Trophoblast cell (in vitro differentiated cells and primary cell): ENCODE data around the gene PTK6.
A peak's percentile ranks its signal among the peaks of the same experiment; 100 is the strongest.

ENCODE experiments used
- DNase-seq, 2 donors: peaks; one replicate each; pipeline ENCODE4 v3.0.0-alpha.2; 2016
- H2AFZ ChIP-seq: 2 replicates; pipeline ENCODE4 v1.6.1; 2013; ENCODE audit warnings: low read length, moderate library complexity, mild to moderate bottlenecking; ENCODE audit not compliant: insufficient read depth, poor library complexity
- H2AK5ac ChIP-seq: 2 replicates; pipeline ENCODE4 v1.6.1; 2013; ENCODE audit warnings: mild to moderate bottlenecking, low read length
- H2BK120ac ChIP-seq: 2 replicates; pipeline ENCODE4 v1.6.1; 2013; ENCODE audit warnings: low read length, mild to moderate bottlenecking, moderate library complexity; ENCODE audit not compliant: insufficient read depth, poor library complexity
- H2BK12ac ChIP-seq: 2 replicates; pipeline ENCODE4 v1.6.1; 2013; ENCODE audit warnings: mild to moderate bottlenecking, low read length, moderate library complexity
- H2BK5ac ChIP-seq: 2 replicates; pipeline ENCODE4 v1.6.1; 2013; ENCODE audit warnings: low read length, low read depth, moderate library complexity, mild to moderate bottlenecking; ENCODE audit not compliant: poor library complexity
- H3K14ac ChIP-seq: 2 replicates; pipeline ENCODE4 v1.6.1; 2013; ENCODE audit warnings: mild to moderate bottlenecking, low read length
- H3K18ac ChIP-seq: 2 replicates; pipeline ENCODE4 v1.6.1; 2013; ENCODE audit warnings: mild to moderate bottlenecking, low read length
- H3K23ac ChIP-seq: 2 replicates; pipeline ENCODE4 v1.6.1; 2013; ENCODE audit warnings: low read length
- H3K27ac ChIP-seq: 2 replicates; pipeline ENCODE4 v1.5.1; 2013; ENCODE audit warnings: low read depth, mild to moderate bottlenecking, inconsistent platforms, low read length, moderate library complexity
- H3K27me3 ChIP-seq: 2 replicates; pipeline ENCODE4 v1.6.1; 2013; ENCODE audit warnings: inconsistent platforms, mild to moderate bottlenecking, low read length, moderate library complexity; ENCODE audit not compliant: insufficient read depth
- H3K36me3 ChIP-seq, 2 experiments: 1 replicate in 1 of 2; 2 replicates in 1 of 2; pipeline ENCODE4 v1.6.1; 2013; ENCODE audit warnings: low read length in 2 of 2, mild to moderate bottlenecking in 2 of 2, moderate library complexity in 1 of 2; ENCODE audit not compliant: insufficient read depth in 2 of 2, control insufficient read depth in 1 of 2
- H3K4ac ChIP-seq: 2 replicates; pipeline ENCODE4 v1.6.1; 2013; ENCODE audit warnings: low read depth, mild to moderate bottlenecking, low read length, moderate library complexity
- H3K4me1 ChIP-seq, 2 experiments: 1 replicate in 1 of 2; 2 replicates in 1 of 2; pipeline ENCODE4 v1.6.1; 2013; ENCODE audit warnings: low read length in 2 of 2, mild to moderate bottlenecking in 2 of 2, moderate library complexity in 1 of 2; ENCODE audit not compliant: insufficient read depth in 2 of 2, control insufficient read depth in 1 of 2
- H3K4me2 ChIP-seq: 2 replicates; pipeline ENCODE4 v1.6.1; 2013; ENCODE audit warnings: inconsistent platforms, mild to moderate bottlenecking, low read length, moderate library complexity
- H3K4me3 ChIP-seq: 2 replicates; pipeline ENCODE4 v1.5.1; 2013; ENCODE audit warnings: mild to moderate bottlenecking, low read depth, low read length, inconsistent platforms
- H3K79me1 ChIP-seq: one replicate; pipeline ENCODE4 v1.6.1; 2013; ENCODE audit warnings: low read length
- H3K79me2 ChIP-seq: 2 replicates; pipeline ENCODE4 v1.6.1; 2013; ENCODE audit warnings: low read length, mild to moderate bottlenecking; ENCODE audit not compliant: control insufficient read depth, insufficient read depth, poor library complexity
- H3K9ac ChIP-seq: 2 replicates; pipeline ENCODE4 v1.6.1; 2013; ENCODE audit warnings: mild to moderate bottlenecking, low read length
- H3K9me3 ChIP-seq: 2 replicates; pipeline ENCODE4 v1.6.1; 2013; ENCODE audit warnings: low read depth, mild to moderate bottlenecking, control low read depth, inconsistent platforms, low read length; ENCODE audit not compliant: insufficient read depth
- H4K12ac ChIP-seq: 2 replicates; pipeline ENCODE4 v1.6.1; 2013; ENCODE audit warnings: low read depth, mild to moderate bottlenecking, low read length, moderate library complexity
- H4K8ac ChIP-seq: 2 replicates; pipeline ENCODE4 v1.6.1; 2013; ENCODE audit warnings: low read depth, mild to moderate bottlenecking, low read length, moderate library complexity
- H4K91ac ChIP-seq: one replicate; pipeline ENCODE4 v1.6.1; 2013; ENCODE audit warnings: low read depth, mild to moderate bottlenecking, low read length, moderate library complexity
- WGBS: extraction: QIAGEN DNeasy Blood & Tissue Kit; methylation state at CpG from one replicate; pipeline ENCODE4 v1.1.7; 2013; ENCODE audit warnings: missing lambda C conversion rate; ENCODE audit not compliant: insufficient read length, insufficient coverage; ENCODE audit errors: extremely low coverage; 5-methylcytosine and 5-hydroxymethylcytosine counted together

The PTK6 gene

GRCh38 chr20:63497138-63497945 lies 39.8 kb downstream of the PTK6 start:
- H3K4me1 ChIP-seq: peaks cover 8 to 9% of the 10 kb centered on the region in 2 experiments
- no peaks in the 10 kb centered on the region for H3K27me3 ChIP-seq
- H4K12ac ChIP-seq: no peak overlapping the region
- H3K27ac ChIP-seq: no peak overlapping the region
- H3K4me3 ChIP-seq: no peak overlapping the region
- no peak overlapping the region for H3K18ac ChIP-seq
- H3K79me1 ChIP-seq: no peaks in the 10 kb centered on the region
- no peak overlapping the region for H2BK5ac ChIP-seq
- no peak overlapping the region for H2BK12ac ChIP-seq
- no peaks in the 10 kb centered on the region for H3K79me2 ChIP-seq
- no peak overlapping the region for H3K9ac ChIP-seq
- no peak overlapping the region for H2AK5ac ChIP-seq
- H2BK120ac ChIP-seq: no peak overlapping the region
- H3K14ac ChIP-seq: no peak overlapping the region
- H4K8ac ChIP-seq: no peak overlapping the region
- no peak overlapping the region for H2AFZ ChIP-seq
- no peak for DNase-seq
- no CpG with 5 or more reads among the region's 20 CpGs for WGBS
- no peak overlapping the region for H4K91ac ChIP-seq
- H3K23ac ChIP-seq: no peak overlapping the region
- peaks cover 4% of the 10 kb centered on the region for H3K9me3 ChIP-seq
- no peak overlapping the region for H3K4ac ChIP-seq
- H3K36me3 ChIP-seq: peaks cover 0 to 10% of the 10 kb centered on the region in 2 experiments
- H3K4me2 ChIP-seq: peak overlapping the region; percentile 41

- H3K4me1 ChIP-seq: peaks cover 8 to 9% of the 10 kb centered on the region in 2 experiments
- no peak overlapping the region for H3K14ac ChIP-seq
- H3K79me2 ChIP-seq: no peaks in the 10 kb centered on the region
- no peak overlapping the region for H2AFZ ChIP-seq
- no peak overlapping the region for H3K4me2 ChIP-seq
- H2BK5ac ChIP-seq: no peak overlapping the region
- no peak overlapping the region for H4K91ac ChIP-seq
- H2BK12ac ChIP-seq: no peak overlapping the region
- no peak for DNase-seq
- H4K8ac ChIP-seq: no peak overlapping the region
- no peak overlapping the region for H2BK120ac ChIP-seq
- H3K9ac ChIP-seq: no peak overlapping the region
- H3K36me3 ChIP-seq: peaks cover 0 to 15% of the 10 kb centered on the region in 2 experiments
- H3K27ac ChIP-seq: no peak overlapping the region
- no peaks in the 10 kb centered on the region for H3K79me1 ChIP-seq
- no peaks in the 10 kb centered on the region for H3K27me3 ChIP-seq
- H3K9me3 ChIP-seq: peaks cover 7% of the 10 kb centered on the region
- no peak overlapping the region for H3K23ac ChIP-seq
- H2AK5ac ChIP-seq: no peak overlapping the region
- no peak overlapping the region for H3K4ac ChIP-seq
- no peak overlapping the region for H3K4me3 ChIP-seq
- no peak overlapping the region for H4K12ac ChIP-seq
- no CpG with 5 or more reads among the region's 16 CpGs for WGBS
- H3K18ac ChIP-seq: no peak overlapping the region
Measured at GRCh38 chr20:63496596-63497120, 40.5 kb downstream of the PTK6 start.

DNA sequence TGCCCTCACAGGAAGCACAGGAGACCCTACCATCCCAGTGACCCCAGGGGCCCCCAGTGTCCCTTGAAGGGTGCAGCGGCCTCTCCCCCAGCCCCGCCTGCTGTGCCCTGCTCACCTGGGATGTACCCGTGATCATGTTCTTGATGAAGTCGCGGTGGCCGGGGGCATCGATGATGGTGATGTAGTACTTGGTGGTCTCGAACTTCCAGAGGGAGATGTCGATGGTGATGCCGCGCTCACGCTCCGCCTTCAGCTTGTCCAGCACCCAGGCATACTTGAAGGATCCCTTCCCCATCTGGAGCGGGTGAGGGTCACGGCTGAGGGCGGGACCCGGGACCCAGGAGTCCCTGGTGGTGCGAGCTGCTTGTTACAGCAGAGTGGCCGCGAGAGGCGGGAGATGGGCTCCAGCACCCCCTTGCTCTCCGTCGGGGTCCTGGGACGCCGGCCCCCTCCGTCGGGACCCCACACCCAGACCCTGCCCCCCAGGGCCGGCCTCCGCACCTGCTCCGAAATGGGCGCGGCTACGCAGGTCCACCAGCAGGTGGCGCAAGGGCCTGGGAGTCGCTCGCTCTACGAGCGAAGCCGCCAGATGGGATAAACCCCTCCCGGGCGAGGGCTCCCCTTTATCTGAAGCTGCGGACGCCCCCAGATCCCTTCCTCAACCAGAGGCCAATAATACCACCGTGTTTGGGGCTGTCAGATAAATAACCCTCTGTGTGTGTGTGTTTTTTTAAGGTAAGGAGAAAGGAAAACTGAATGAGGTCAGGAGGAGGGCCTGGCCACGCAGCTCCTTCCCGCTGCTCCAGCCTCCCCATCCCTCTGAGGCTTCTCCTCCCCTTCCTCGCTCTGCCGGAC lies 41.2 kb downstream of the PTK6 start:
- H2AK5ac ChIP-seq: no peak overlapping the region
- WGBS: no CpG with 5 or more reads among the region's 48 CpGs
- H3K36me3 ChIP-seq: peaks cover 0 to 20% of the 10 kb centered on the region in 2 experiments
- H3K4me3 ChIP-seq: no peak overlapping the region
- no peaks in the 10 kb centered on the region for H3K27me3 ChIP-seq
- DNase-seq: peak in 1 of 2 donors; percentile 51
- no peak overlapping the region for H4K91ac ChIP-seq
- no peak overlapping the region for H2AFZ ChIP-seq
- H2BK5ac ChIP-seq: no peak overlapping the region
- H4K12ac ChIP-seq: no peak overlapping the region
- no peaks in the 10 kb centered on the region for H3K79me1 ChIP-seq
- H3K14ac ChIP-seq: no peak overlapping the region
- H2BK120ac ChIP-seq: no peak overlapping the region
- peaks cover 8 to 9% of the 10 kb centered on the region in 2 experiments for H3K4me1 ChIP-seq
- H3K27ac ChIP-seq: no peak overlapping the region
- H3K4me2 ChIP-seq: no peak overlapping the region
- H3K79me2 ChIP-seq: no peaks in the 10 kb centered on the region
- no peak overlapping the region for H3K4ac ChIP-seq
- no peak overlapping the region for H3K23ac ChIP-seq
- H3K9me3 ChIP-seq: peaks cover 7% of the 10 kb centered on the region
- H2BK12ac ChIP-seq: no peak overlapping the region
- H3K18ac ChIP-seq: no peak overlapping the region
- H4K8ac ChIP-seq: no peak overlapping the region
- H3K9ac ChIP-seq: no peak overlapping the region

GRCh38 chr20:63495167-63495720 lies 41.9 kb downstream of the PTK6 start:
- H3K9me3 ChIP-seq: peaks cover 7% of the 10 kb centered on the region
- no peak for DNase-seq

More at GRCh38 chr20:63495167-63495720, 41.9 kb downstream of the PTK6 start:
- Histone ChIP-seq H3K4ac (no peak overlapping the region), H3K4me1 (peaks cover 8 to 9% of the 10 kb centered on the region in 2 experiments), H4K12ac (no peak overlapping the region), H3K27me3 (no peaks in the 10 kb centered on the region), H2BK5ac (no peak overlapping the region), H3K4me3 (no peak overlapping the region), H4K91ac (no peak overlapping the region), H3K14ac (no peak overlapping the region), H2AFZ (no peak overlapping the region), H4K8ac (no peak overlapping the region), H3K79me1 (no peaks in the 10 kb centered on the region), H3K36me3 (peaks cover 0 to 20% of the 10 kb centered on the region in 2 experiments), H2BK120ac (no peak overlapping the region), H3K27ac (no peak overlapping the region), H2BK12ac (no peak overlapping the region), H3K23ac (no peak overlapping the region), H3K18ac (no peak overlapping the region), H3K4me2 (no peak overlapping the region), H2AK5ac (no peak overlapping the region), H3K9ac (no peak overlapping the region), H3K79me2 (no peaks in the 10 kb centered on the region)
- WGBS: no CpG with 5 or more reads among the region's 8 CpGs
